Coronary artery (tissue), 2 donors: ENCODE measurements around the gene TLDC2.
A peak's percentile ranks its signal among the peaks of the same experiment; 100 is the strongest.
"Not testable (repeated sequence)": the region's sequence is repeated elsewhere in the genome, so short reads cannot be mapped to it uniquely, and the experiment has no call there.

Source experiments
- DNase-seq: peaks from one replicate; pipeline ENCODE4 v3.0.0-alpha.2; 2017; ENCODE audit warnings: low spot score
- H3K27ac ChIP-seq, 2 donors: fragments of 200-600 bp; sonication (generic); one replicate each; pipeline ENCODE4 v1.5.1; 2016 to 2019
- H3K4me3 ChIP-seq: fragments of 200-600 bp; sonication (generic); 2 replicates; pipeline ENCODE4 v1.5.1; 2016; ENCODE audit warnings: mild to moderate bottlenecking, moderate library complexity
- CTCF ChIP-seq: fragments of 200-600 bp; sonication (generic); IDR thresholded peaks from one replicate; pipeline ENCODE4 v1.5.1; 2019; ENCODE audit warnings: antibody characterized with exemption

The TLDC2 gene

GRCh38 chr20:36835025-36835424, 40.9 kb upstream of the TLDC2 start:
- peak overlapping the region; percentile 66 for H3K4me3 ChIP-seq
- no peak for TF ChIP-seq CTCF
- DNase-seq: no peak
- H3K27ac ChIP-seq: peak overlapping the region; percentile 88 to 97

GRCh38 chr20:36835453-36836198, 40.3 kb upstream of the TLDC2 start:
- peak; percentile 96 for DNase-seq
- no peak for TF ChIP-seq CTCF
- peak overlapping the region; percentile 66 for H3K4me3 ChIP-seq
- peak overlapping the region; percentile 88 to 97 for H3K27ac ChIP-seq

- Histone ChIP-seq H3K4me3 (no peak overlapping the region), H3K27ac (peak overlapping the region; percentile 41 to 97)
- no peak for TF ChIP-seq CTCF
- DNase-seq: no peak
Measured at GRCh38 chr20:36836591-36837269, 39.2 kb upstream of the TLDC2 start.

GRCh38 chr20:36838376-36838775, 37.6 kb upstream of the TLDC2 start:
- not testable (repeated sequence) for H3K27ac ChIP-seq, H3K4me3 ChIP-seq, DNase-seq

- no peak for DNase-seq
- Histone ChIP-seq H3K4me3 (no peak overlapping the region), H3K27ac (no peak overlapping the region)
- TF ChIP-seq CTCF: no peak
Measured at GRCh38 chr20:36839150-36839549, 36.8 kb upstream of the TLDC2 start.

- not testable (repeated sequence) for DNase-seq, H3K4me3 ChIP-seq
- H3K27ac ChIP-seq: peak overlapping the region in 1 of 2 donors; percentile 85
Measured at GRCh38 chr20:36841030-36841429, 34.9 kb upstream of the TLDC2 start.

- H3K4me3 ChIP-seq: no peak overlapping the region
- H3K27ac ChIP-seq: peak overlapping the region; percentile 86 to 96
- DNase-seq: no peak
- TF ChIP-seq CTCF: no peak
Measured at GRCh38 chr20:36845288-36845971, 30.5 kb upstream of the TLDC2 start.
